CD4-positive, alpha-beta T cell treated with Interleukin-6 at 100 ng/mL for 8 hours (primary cell): ENCODE data around the gene UNC13A.

ENCODE experiments used
- DNase-seq: peaks from one replicate; pipeline ENCODE4 v3.0.0-alpha.2; 2020; ENCODE audit warnings: mixed read lengths, low spot score

Gene UNC13A

DNA sequence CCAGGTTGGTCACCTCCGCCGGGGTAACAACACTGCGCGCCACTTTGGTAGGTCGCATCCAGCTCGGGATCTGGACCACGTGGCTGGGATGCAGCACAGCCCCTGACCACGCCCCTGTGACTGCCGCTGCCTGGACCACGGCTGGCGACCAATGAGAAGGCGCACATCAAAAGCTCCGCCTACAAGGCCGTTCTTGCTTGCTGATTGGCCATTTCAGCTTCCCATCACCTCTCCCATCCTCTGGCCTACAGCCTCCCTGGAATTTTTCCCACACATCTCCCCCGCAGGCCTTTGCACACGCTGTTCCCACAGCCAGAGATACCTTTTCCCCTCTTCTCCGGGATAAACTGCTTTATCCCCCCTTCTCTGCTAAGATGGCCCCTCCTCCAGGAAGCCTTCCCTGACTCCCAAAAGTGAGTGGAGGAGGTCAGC, 18.6 kb upstream of the UNC13A start:
- DNase-seq = no peak

DNA sequence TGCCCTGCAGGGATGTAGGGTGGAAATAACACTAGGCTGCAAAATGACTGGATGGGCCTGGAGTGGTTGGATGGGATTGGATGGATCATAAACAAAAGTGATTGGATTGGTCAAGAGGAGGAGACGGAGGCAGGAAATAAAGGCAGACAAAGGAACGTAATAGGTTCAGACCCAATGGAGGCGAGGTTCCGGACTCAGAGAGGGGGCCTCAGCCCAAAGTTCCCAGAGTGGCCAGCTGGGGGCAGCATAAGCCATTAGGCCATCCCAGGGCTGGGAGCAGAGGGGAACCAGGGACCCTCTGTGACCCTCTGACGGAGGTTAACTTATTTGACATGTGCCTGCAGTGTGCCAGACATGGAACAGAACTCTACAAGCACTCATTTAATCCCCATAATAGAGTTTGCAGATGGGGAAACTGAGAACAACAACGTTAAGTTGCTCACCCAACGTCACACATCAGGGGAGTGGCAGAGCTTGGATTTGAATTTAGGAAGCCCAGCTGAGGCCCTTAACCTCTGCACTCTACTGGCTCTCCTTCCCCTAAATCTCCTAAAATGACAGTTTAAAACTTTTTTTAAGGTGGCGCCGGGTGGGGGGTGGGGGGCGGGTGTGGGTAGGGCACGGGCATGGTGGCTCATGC, 15.8 kb upstream of the UNC13A start:
- DNase-seq = peak; percentile 51

GRCh38 chr19:17695198-17695597, 7.0 kb upstream of the UNC13A start:
- no peak for DNase-seq

GRCh38 chr19:17692566-17692965, 4.4 kb upstream of the UNC13A start:
- DNase-seq = no peak

- no peak for DNase-seq
These were observed 870 bp upstream of the UNC13A start for GRCh38 chr19:17688853-17689595.

DNA sequence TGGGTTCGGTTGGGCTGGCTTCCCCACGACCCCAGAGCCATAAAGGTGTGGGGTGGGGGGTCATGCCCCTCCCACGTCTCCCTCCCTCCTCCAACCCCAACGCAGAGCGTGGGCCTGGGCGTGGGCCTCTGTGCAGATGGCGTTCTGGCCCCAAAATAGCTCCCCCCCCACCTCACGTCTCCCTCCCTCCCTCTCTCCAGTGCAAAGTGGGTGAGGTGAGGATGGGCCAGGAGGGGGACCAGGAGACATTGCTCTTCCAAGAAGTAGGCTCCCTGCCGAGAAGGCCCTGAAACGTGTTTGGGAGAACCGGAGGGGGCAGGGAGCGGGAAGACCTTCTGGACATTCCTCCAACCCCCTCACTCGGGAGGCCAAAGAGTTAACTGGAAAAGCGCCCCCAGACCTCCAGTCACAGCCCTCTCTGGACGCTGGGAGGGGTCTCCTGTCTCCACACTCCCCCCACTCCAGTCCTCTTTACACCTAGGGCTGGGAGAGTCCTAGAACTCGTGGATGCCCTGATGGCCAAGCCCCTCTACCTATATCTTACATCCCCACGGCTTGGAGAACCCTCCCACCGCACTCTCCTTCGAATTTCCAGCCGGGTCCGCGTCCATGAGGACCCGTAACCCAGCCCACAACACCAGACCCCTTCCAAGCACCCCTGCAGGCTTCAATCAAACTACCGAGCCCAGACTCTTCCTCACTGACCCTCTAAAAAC, 855 bp downstream of the UNC13A start:
- no peak for DNase-seq

- no peak for DNase-seq
These were observed 1.5 kb downstream of the UNC13A start for GRCh38 chr19:17686592-17687024.

GRCh38 chr19:17686023-17686521, 2.1 kb downstream of the UNC13A start:
- no peak for DNase-seq

DNA sequence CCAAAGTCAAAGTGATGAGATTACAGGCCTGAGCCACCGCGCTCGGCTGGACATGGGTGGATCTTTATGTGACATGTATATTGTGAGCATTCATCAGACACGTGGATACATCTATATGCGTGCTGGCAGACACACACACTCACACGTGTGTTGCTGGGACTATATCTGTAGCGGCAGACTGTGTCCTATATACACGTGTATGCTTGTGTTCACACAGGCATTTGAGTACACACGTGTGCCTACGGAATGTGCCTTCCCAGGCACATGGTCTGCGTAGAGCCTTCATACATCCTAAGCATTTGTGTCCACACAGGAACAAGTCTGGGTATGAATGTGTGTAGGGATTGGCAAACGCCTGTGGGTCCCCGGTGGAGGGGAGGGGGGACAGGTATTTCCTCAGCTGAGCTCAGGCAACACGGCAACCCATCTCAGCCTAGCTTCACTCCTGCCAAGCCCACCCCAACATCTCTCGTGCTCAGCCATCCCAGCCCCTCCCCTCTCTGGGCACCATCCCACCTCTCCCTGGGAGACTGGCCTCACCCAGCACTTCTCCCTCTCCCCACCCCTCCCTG, 2.6 kb downstream of the UNC13A start:
- no peak for DNase-seq

- no peak for DNase-seq
These were observed 3.9 kb downstream of the UNC13A start for GRCh38 chr19:17684256-17684655.

DNA sequence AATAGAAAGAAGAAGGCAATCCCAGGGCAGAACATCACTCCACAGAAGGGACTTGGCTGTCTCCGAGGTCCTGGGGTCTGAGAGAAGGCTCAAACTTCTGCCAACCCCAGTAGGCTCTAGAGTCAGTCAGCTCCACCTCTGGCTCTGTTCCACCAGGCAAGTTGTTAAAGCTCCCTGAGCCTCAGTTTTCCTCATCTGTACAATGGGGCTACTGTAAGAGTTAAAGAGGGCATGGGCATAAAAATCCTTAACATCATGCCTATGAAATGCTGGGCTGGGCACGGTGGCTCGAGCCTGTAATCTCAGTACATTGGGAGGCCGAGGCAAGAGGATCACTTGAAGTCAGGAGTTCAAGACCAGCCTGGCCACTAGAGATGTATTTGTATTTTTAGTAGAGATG, 5.1 kb downstream of the UNC13A start:
- DNase-seq = no peak

DNA sequence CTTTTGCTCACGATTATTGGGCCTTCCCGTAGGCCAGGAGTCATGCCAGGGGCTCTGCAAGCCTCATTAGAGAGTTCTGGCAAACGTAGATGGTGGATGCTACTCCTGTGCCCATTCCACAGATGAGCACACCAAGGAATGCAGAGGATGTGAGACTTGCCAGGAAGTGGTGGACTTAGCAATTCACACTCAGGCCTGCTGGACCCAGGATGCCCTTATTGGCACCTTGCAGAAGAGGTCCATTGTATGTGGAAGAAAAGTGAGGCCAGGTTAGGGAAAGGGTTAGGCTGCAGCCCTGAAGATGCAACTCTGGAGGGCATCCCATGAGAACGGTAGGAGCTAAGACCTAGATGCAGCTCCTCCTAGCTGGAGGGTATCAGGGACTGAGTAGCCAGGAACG, 5.9 kb downstream of the UNC13A start:
- no peak for DNase-seq

GRCh38 chr19:17681505-17682125, 6.5 kb downstream of the UNC13A start:
- DNase-seq = no peak

GRCh38 chr19:17680230-17680722, 7.9 kb downstream of the UNC13A start:
- DNase-seq = no peak

- DNase-seq = no peak
These were observed 8.5 kb downstream of the UNC13A start for GRCh38 chr19:17679526-17680229.

- DNase-seq = no peak
These were observed 9.3 kb downstream of the UNC13A start for GRCh38 chr19:17678836-17679235.

GRCh38 chr19:17677002-17677401, 11.2 kb downstream of the UNC13A start:
- DNase-seq = no peak

DNA sequence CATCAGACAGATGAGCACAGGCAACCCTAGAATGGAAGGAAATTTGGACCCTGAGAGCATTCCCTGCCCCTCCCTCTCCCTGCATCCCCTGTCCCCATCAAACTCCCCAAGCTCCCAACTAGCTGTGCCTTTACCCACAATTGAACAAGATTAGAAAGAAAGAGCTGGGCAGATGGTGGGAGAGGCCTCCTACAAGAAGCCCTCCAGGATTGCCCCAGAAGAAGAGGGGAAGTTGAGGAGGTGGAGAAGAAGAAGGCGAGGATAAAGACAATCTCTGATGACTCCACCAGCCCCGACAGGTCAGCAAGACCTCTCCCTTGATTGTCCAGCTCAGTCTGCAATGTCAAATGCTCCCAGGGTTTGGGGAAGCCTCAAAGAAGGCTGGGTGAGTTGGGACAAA, 11.9 kb downstream of the UNC13A start:
- DNase-seq = no peak

DNA sequence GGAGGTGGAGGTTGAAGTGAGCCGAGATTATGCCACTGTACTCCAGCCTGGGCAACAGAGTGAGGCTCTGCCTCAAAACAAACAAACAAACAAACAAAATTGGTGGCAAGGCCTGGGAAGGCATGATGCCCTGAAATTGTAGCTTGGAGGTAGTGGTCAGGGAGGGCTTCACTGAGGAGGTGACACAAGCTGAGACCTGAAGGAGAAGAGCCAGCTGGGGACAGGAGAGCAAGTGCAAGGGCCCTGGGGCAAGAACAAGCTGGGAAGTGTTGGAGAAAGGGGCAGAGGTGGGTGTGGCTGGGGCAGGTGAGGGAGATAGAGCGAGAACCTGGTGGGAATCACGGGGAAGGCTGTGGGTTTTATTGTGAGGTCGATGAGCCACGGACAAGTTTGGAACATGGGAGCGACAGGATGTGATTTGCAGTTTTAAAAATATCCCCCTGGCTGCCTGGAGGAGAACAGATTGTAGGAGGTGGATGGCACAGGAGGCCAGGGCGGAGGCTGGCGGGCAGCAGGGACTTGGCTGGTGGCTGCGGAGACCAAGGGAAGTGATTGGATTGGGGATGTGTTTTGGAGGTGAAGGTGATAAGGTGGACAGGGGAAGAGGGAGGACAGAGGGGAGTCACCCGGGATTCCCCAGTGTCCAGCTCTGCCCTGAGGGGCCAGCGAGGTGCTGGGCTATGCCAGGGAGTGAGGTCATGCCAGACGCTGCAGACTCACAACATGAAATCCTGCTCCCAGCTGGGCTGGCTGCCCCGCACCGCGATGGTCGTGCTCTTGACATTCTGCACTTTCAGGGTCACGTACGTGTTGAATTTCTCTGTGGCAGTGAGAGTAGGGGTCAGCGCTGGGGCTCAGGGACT, 14.0 kb downstream of the UNC13A start:
- DNase-seq = no peak

DNA sequence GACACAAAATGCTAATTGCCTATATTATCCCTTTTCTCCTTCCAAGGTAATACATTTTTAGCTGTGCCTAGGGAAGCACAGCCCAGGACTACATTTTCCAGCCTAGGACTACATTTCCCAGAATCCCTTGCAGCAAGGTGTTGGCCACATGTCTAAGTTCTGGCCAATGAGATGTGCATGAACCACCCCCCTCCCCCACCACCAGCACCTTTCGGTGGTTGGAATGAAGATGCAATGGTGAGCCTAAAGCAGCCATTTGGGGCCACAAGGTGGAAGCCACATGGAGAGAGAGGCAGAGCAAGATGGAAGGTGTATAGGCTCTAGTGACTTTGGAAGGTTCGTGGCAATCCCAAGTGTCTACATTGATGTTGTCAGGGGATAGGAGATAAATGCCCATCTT, 16.2 kb downstream of the UNC13A start:
- DNase-seq = no peak
